Measurements from ENCODE around the gene MARVELD2.

DNA sequence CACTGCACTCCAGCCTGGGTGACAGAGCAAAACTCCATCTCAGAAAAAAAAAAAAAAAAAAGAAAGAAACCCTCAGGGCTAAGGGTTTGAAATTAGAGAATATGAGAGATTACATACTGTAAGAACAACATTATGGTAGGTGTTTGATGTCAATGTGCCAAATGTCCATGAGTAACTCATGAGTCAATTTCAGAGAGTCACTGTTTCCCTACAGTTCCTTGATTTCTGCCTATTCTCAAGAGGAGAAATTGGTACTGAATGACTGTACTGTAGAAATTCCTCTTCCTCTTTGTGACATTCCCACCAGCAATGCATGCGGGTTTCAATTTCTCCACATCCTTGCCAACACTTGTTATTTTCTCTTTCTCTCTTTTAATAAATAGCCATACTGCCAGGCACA is 35.2 kb downstream of the MARVELD2 start:
- no peak for TF ChIP-seq ZNF354C (tag by site-specific recombination; IDR thresholded peaks at IDR 0.05; ENCODE audit: borderline replicate concordance, low read depth)
- TF ChIP-seq, protein P1, sequence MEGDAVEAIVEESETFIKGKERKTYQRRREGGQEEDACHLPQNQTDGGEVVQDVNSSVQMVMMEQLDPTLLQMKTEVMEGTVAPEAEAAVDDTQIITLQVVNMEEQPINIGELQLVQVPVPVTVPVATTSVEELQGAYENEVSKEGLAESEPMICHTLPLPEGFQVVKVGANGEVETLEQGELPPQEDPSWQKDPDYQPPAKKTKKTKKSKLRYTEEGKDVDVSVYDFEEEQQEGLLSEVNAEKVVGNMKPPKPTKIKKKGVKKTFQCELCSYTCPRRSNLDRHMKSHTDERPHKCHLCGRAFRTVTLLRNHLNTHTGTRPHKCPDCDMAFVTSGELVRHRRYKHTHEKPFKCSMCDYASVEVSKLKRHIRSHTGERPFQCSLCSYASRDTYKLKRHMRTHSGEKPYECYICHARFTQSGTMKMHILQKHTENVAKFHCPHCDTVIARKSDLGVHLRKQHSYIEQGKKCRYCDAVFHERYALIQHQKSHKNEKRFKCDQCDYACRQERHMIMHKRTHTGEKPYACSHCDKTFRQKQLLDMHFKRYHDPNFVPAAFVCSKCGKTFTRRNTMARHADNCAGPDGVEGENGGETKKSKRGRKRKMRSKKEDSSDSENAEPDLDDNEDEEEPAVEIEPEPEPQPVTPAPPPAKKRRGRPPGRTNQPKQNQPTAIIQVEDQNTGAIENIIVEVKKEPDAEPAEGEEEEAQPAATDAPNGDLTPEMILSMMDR (tag by site-specific recombination; IDR thresholded peaks at IDR 0.05), result no peak
- no peak for TF ChIP-seq ZNF324 (tag by site-specific recombination; IDR thresholded peaks at IDR 0.05)
- TF ChIP-seq ZNF24 (tag by site-specific recombination; IDR thresholded peaks at IDR 0.05), result no peak
- no peak for TF ChIP-seq ZNF837 (tag by site-specific recombination; IDR thresholded peaks at IDR 0.05)
- no peak for TF ChIP-seq TCF7L2 (IDR thresholded peaks at IDR 0.05; ENCODE audit: borderline replicate concordance, low read depth, low read length)
- no peak for TF ChIP-seq PBX3 (CRISPR knock-in tag; IDR thresholded peaks at IDR 0.05)
- TF ChIP-seq YY1 (tag by site-specific recombination; IDR thresholded peaks at IDR 0.05), result no peak
- no peak for TF ChIP-seq ZNF626 (tag by site-specific recombination; IDR thresholded peaks at IDR 0.05)
- TF ChIP-seq ZNF37A (tag by site-specific recombination; IDR thresholded peaks at IDR 0.05), result no peak

Measured in HEK293 (cell line).